Activated CD4-positive, CD25-positive, alpha-beta regulatory T cell treated with anti-CD3 and anti-CD28 coated beads, Interleukin-2, amount 50 U/mL, for 72 hours (primary cell): ENCODE data around the gene FGF22.
A peak's percentile ranks its signal among the peaks of the same experiment; 100 is the strongest.
"Not testable (repeated sequence)": the region's sequence is repeated elsewhere in the genome, so short reads cannot be mapped to it uniquely, and the experiment has no call there.

Experiments used
- DNase-seq: peaks from one replicate; pipeline ENCODE4 v3.0.0; 2021

The FGF22 gene

GRCh38 chr19:639253-640160 lies at the start of gene FGF22:
Gene FGF22 (plus strand): TSS chr19:639879. CDS start chr19:639926, 47 bp downstream.
- peak; percentile 92 for DNase-seq

DNA sequence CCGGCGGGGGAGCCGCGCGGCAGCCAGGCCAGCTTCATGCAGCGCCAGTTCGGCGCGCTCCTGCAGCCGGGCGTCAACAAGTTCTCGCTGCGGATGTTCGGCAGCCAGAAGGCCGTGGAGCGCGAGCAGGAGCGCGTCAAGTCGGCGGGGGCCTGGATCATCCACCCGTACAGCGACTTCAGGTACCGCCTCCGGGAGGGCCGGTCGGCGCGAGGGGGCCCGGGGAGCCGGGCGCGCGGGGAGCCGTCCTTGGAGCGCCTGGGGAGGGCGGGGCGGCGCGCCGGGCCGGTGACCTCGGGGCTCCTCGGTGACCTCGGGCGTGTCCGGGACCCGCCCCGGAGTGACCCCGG lies 49.3 kb upstream of the FGF22 start:
- DNase-seq: no peak

GRCh38 chr19:590750-591098 lies 49.0 kb upstream of the FGF22 start:
- DNase-seq: no peak

GRCh38 chr19:591099-591958 lies 48.4 kb upstream of the FGF22 start:
- no peak for DNase-seq

DNA sequence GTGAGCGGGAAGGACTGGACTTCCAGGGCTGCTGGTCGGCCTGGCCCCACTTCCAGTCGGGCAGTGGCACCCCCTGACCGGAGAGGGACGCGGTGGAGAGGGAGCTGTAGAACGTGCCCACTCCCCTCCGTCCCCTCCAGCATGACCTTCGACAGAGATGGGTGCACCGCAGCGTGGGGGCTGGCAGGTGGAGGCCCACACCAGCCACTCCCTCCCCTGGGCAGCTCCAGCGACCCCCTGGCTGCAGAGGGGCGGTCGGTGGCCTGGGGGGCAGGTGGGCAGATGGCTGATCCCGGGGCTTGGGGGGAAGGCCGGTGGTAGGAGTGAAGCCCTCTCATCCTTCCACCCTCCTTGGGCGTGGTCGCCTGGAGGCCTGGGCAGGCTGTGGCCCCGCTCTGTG lies 47.6 kb upstream of the FGF22 start:
- no peak for DNase-seq

GRCh38 chr19:593055-593454 lies 46.6 kb upstream of the FGF22 start:
- no peak for DNase-seq

GRCh38 chr19:593505-593904 lies 46.2 kb upstream of the FGF22 start:
- DNase-seq: no peak

GRCh38 chr19:594265-594870 lies 45.3 kb upstream of the FGF22 start:
- DNase-seq: no peak

DNA sequence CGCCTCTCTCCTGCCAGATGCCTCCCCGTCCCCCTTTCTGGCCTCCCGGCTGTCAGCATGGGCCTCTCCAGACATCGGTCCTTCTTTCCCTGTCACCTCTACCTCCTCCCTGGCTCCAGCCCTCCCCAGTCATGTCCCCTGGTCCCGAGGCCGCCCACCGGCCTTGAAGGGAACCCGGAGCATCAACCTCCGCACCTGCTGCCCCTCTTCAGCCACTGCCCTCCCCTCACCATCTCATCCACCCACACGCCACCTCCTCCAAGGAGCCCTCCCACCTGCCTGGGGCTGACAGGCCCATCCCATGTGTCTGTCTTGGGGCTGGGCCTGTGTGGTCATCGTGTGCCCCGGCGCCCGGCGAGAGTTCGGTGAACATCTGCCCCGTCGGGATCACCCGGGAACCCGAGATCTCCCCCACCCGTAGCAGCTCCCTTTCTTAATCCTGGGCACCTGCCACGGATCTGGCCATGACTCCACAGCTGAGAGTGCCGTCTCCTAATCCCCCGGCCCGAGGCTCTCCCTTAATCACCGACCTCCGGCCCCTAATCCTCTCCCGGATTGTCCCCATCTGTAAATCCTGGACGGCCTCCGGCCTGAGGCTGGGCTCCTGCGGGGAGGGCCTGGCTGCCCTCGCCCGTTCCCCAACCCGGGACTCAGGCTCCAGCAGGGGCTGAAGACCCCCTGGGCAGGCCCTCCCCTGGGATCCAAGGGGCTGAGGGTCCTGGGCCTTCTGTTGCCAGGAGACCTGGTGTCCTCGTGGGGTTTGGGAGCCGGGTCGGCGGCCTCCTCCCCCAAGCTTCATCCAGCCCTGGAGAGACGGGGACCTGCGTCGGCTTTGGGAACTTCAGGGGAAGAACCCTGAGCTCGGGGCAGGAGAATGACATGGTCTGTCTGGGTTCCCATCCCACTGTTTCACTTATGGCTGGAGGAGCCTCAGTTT lies 44.1 kb upstream of the FGF22 start:
- DNase-seq: no peak

DNA sequence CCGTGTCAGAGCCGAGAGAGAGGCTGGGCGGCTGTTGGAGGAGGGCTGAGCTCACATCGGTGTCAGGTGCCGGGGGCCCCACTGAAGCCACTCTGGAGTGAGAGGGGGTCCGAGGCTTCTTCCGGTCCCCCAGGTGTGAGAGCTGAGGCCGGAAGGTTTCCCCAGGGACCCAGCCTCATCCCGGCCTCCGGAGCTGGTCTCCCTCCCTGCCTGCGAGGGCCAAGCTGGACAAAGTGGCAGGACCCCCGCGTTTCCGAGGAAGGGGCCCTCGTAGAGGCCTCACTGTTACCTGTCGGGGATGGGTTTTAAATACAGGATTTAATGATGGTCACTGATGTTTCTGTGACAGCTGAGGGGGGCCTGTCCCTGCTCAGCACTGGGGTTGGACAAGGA lies 43.4 kb upstream of the FGF22 start:
- DNase-seq: no peak

DNA sequence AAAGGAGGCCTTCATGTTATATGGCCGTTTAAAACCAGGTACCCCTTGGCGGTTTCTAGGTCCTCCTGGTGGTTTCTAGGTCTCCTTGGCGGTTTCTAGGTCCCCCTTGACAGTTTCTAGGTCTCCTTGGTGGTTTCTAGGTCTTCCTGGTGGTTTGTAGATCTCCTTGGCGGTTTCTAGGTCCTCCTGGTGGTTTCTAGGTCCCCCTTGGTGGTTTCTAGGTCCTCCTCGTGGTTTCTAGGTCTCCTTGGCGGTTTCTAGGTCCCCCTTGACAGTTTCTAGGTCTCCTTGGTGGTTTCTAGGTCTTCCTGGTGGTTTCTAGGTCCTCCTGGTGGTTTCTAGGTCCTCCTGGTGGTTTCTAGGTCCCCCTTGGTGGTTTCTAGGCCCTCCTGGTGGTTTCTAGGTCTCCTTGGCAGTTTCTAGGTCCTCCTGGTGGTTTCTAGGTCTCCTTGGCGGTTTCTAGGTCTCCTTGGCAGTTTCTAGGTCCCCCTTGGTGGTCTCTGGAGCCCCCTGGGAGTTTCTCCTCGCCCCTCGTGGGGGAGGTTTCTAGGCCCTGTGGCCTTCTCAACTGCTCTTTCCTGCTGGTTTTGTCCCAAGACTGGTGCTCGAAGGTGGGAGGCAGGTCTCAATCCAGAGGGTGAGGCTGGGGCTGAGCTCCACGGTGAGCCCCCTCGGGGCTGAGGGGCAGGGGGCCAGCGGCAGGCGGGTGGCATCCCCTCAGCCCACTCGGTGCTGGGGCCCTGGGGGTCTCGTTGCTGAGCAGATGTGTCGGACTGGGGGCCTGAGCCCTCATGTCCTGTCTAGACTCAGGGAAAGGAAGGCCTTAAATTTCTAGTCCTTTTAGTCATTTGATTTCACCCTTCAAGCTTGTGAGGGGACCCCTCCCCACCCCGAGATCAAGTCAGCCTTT lies 42.0 kb upstream of the FGF22 start:
- no peak for DNase-seq

GRCh38 chr19:601310-601709 lies 38.4 kb upstream of the FGF22 start:
- DNase-seq: no peak

GRCh38 chr19:601790-602189 lies 37.9 kb upstream of the FGF22 start:
- no peak for DNase-seq

DNA sequence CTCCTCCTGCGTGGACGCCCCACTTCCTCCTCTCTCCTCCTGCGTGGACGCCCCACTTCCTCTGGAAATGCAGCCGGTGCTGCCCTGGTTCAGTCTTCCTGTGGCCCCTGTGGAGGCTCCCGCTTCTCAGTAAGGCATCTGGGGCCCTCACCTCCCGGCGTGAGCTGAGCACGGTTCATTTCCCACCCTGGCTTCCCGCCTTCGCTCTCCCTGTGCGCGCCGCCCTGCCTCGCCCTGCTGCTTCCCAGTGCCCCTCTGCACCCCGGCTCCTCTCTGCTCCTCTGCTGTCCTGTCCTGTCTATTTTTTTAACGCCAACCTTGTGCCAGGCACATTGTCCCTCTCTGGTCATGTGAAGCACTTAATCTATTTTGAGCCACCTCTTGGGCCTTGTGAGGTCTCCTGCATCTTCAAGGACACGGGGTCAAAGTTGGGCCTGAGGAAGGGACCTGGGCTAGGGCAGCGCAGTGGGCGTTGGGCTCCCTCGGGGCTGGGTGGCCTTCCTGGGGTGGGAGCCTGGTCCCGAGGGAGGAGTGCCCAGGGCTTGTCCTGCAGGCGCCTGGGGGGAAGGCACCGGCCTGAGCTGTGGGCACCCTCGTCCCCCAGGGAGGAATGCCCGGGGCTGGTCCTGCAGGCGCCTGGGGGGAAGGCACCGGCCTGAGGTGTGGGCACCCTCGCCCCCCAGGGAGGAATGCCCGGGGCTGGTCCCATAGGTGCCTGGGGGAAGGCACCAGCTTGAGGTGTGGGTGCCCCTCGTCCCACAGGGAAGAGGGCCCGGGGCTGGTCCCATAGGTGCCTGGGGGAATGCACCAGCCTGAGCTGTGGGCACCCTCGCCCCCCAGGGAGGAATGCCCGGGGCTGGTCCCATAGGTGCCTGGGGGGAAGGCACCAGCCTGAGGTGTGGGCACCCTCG lies 37.0 kb upstream of the FGF22 start:
- no peak for DNase-seq

GRCh38 chr19:603302-603639 lies 36.4 kb upstream of the FGF22 start:
- not testable (repeated sequence) for DNase-seq

GRCh38 chr19:603779-604178 lies 35.9 kb upstream of the FGF22 start:
- DNase-seq: not testable (repeated sequence)

- DNase-seq: no peak
Measured at GRCh38 chr19:604355-604754, 35.3 kb upstream of the FGF22 start.

DNA sequence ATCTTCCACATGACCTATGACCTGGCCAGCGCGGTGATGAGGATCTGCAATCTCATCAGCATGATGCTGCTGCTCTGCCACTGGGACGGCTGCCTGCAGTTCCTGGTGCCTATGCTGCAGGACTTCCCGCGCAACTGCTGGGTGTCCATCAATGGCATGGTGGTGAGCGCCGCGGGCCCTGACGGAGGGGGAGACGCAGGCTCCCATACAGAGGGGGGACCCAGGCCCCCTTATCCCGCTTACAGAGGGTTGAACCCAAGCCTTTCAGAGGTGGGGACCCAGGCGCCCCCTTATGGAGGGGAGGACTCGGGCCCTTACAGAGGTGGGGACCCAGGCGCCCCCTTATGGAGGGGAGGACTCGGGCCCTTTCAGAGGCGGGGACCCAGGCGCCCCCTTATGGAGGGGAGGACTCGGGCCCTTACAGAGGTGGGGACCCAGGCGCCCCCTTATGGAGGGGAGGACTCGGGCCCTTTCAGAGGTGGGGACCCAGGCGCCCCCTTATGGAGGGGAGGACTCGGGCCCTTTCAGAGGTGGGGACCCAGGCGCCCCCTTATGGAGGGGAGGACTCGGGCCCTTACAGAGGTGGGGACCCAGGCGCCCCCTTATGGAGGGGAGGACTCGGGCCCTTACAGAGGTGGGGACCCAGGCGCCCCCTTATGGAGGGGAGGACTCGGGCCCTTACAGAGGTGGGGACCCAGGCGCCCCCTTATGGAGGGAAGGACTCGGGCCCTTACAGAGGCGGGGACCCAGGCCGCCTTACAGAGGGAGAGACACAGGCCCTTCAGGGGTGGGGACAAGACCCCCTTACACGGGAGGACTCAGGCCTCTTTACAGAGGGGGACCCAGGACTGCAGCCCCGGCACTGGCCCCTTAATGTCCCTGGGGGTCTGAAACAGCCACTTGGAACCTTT lies 34.4 kb upstream of the FGF22 start:
- DNase-seq: not testable (repeated sequence)
